ENCODE measurements around the gene CNGA3. TPM values are rescaled to one million over a fixed set of nuclear protein-coding genes. Genes with fewer than 3 reads are reported as not detected.
"Not testable (repeated sequence)": the region's sequence is repeated elsewhere in the genome, so short reads cannot be mapped to it uniquely, and the experiment has no call there.

Gene CNGA3
- total RNA-seq, 1 experiment from 2014 or later = not detected

DNA sequence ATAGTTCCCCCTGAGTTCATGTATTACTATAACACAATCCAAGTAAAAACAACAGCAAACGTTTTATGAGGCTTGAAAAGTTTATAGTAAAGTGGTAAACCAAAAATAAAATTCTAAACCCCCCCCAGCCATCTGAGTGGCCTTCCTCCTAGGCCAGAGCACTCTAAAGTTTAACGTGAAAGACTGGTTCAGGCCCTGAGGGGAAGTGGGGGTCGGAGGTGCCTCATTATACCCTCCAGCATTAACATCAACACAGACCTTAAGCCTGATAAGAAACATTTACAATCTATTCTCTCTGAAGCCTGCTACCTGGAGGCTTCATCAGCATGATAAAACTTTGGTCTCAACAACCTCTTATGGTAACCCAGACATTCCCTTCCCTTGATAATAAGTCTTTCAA is 29.0 kb upstream of the CNGA3 start:
- peak overlapping the region in 2 of 3 experiments; percentile 24 to 57; a peak in 2 of 7 replicates for H3K27ac Mint-ChIP-seq
- Histone ChIP-seq H2AK5ac (ENCODE audit: insufficient read length, low read length) (no peak overlapping the region), H2AFZ (ENCODE audit: low read length) (no peak overlapping the region), H4K91ac (ENCODE audit: insufficient read length, low read depth, low read length) (no peak overlapping the region), H4K8ac (replicated peaks; ENCODE audit: insufficient read length, low read depth, low read length) (no peak overlapping the region), H2BK15ac (ENCODE audit: low read depth, low read length) (no peak overlapping the region), H2BK120ac (ENCODE audit: low read depth, low read length, poor library complexity, severe bottlenecking) (no peak overlapping the region), H3K9me3 (ENCODE audit: control insufficient read depth, low read depth, low read length) (peaks cover 23% of the 10 kb centered on the region), H2BK5ac (ENCODE audit: insufficient read length, low read length) (no peak overlapping the region), H4K20me1 (ENCODE audit: control insufficient read depth, insufficient read depth, insufficient read length) (no peaks in the 10 kb centered on the region), H3K4me1 (ENCODE audit: insufficient read depth, low read length) (no peaks in the 10 kb centered on the region), H2BK12ac (ENCODE audit: insufficient read length, low read depth, low read length) (no peak overlapping the region), H3K27ac (ENCODE audit: insufficient read length, low read depth, low read length) (no peak overlapping the region), H2BK20ac (ENCODE audit: low read depth, low read length, poor library complexity, severe bottlenecking) (no peak overlapping the region), H3K23me2 (ENCODE audit: insufficient read length, low read depth, low read length, poor library complexity, severe bottlenecking) (no peaks in the 10 kb centered on the region), H3K79me1 (ENCODE audit: insufficient read depth, low read depth, low read length, poor library complexity, severe bottlenecking) (no peaks in the 10 kb centered on the region), H3K23ac (ENCODE audit: insufficient read length, low read depth, low read length) (no peak overlapping the region), H3T11ph (ENCODE audit: low read length) (no peak overlapping the region), H3K4me2 (ENCODE audit: insufficient read depth, insufficient read length, low read length) (no peak overlapping the region), H3K27me3 (ENCODE audit: insufficient read depth, low read length) (no peaks in the 10 kb centered on the region), H3K14ac (ENCODE audit: insufficient read depth, low read length) (no peak overlapping the region), H3K79me2 (ENCODE audit: insufficient read depth, low read length) (no peaks in the 10 kb centered on the region), H3K56ac (ENCODE audit: insufficient read length, low read depth, low read length) (no peak overlapping the region), H4K5ac (ENCODE audit: insufficient read length, low read depth, low read length) (no peak overlapping the region), H3K9ac (ENCODE audit: extremely low read depth, insufficient read length, low read length) (no peak overlapping the region), H3K18ac (ENCODE audit: insufficient read length, low read depth, low read length) (no peak overlapping the region), H3K4ac (ENCODE audit: low read depth, low read length) (no peak overlapping the region)
- TF ChIP-seq, protein P1, sequence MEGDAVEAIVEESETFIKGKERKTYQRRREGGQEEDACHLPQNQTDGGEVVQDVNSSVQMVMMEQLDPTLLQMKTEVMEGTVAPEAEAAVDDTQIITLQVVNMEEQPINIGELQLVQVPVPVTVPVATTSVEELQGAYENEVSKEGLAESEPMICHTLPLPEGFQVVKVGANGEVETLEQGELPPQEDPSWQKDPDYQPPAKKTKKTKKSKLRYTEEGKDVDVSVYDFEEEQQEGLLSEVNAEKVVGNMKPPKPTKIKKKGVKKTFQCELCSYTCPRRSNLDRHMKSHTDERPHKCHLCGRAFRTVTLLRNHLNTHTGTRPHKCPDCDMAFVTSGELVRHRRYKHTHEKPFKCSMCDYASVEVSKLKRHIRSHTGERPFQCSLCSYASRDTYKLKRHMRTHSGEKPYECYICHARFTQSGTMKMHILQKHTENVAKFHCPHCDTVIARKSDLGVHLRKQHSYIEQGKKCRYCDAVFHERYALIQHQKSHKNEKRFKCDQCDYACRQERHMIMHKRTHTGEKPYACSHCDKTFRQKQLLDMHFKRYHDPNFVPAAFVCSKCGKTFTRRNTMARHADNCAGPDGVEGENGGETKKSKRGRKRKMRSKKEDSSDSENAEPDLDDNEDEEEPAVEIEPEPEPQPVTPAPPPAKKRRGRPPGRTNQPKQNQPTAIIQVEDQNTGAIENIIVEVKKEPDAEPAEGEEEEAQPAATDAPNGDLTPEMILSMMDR (conservative IDR thresholded peaks at IDR 0.05) = no peak
- peaks cover 28 to 47% (median 38%) of the 10 kb centered on the region in 3 experiments for H3K36me3 Mint-ChIP-seq (ENCODE audit: insufficient read depth in 1 of 3, low read depth in 3 of 3)
- DNase-seq = no peak
- H3K27me3 Mint-ChIP-seq (ENCODE audit: low read depth) = peaks cover 6% of the 10 kb centered on the region
- peaks cover 45 to 47% of the 10 kb centered on the region in 2 experiments for H3K9me3 Mint-ChIP-seq
- peak overlapping the region in 1 of 2 experiments; percentile 8; a peak in 1 of 5 replicates for H3K4me3 Mint-ChIP-seq
- no CpG with 5 or more reads among the region's 3 CpGs for WGBS (ENCODE audit: extremely low coverage, insufficient read length, low lambda C conversion rate)
- H3K4me1 Mint-ChIP-seq = peaks cover 29 to 35% of the 10 kb centered on the region in 2 experiments

DNA sequence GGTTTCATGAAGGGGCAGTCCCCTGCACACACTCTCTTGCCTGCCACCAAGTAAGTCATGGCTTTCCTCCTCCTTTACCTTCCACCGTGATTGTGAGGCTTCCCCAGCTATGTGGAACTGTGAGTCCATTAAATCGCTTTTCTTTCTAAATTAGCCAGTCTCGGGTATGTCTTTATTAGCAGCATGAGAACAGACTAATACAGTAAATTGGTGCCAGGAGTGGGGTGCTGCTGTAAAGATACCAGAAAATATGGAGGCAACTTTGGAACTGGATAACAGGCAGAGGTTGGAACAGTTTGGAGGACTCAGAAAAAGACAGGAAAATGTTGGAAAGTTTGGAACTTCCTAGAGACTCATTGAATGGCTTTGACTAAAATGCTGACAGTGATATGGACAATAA is 26.1 kb upstream of the CNGA3 start:
- H3K14ac ChIP-seq (ENCODE audit: insufficient read depth, low read length); H2BK20ac ChIP-seq (ENCODE audit: low read depth, low read length, poor library complexity, severe bottlenecking); H3K9ac ChIP-seq (ENCODE audit: extremely low read depth, insufficient read length, low read length); H3K27ac ChIP-seq (ENCODE audit: insufficient read length, low read depth, low read length); H3K56ac ChIP-seq (ENCODE audit: insufficient read length, low read depth, low read length); DNase-seq; H3K18ac ChIP-seq (ENCODE audit: insufficient read length, low read depth, low read length); H3K4ac ChIP-seq (ENCODE audit: low read depth, low read length); H2BK15ac ChIP-seq (ENCODE audit: low read depth, low read length); H3K4me2 ChIP-seq (ENCODE audit: insufficient read depth, insufficient read length, low read length); H3K4me1 ChIP-seq (ENCODE audit: insufficient read depth, low read length); H2BK120ac ChIP-seq (ENCODE audit: low read depth, low read length, poor library complexity, severe bottlenecking); H3K27me3 Mint-ChIP-seq (ENCODE audit: low read depth); H3K4me3 Mint-ChIP-seq; H2AK5ac ChIP-seq (ENCODE audit: insufficient read length, low read length); H3K79me1 ChIP-seq (ENCODE audit: insufficient read depth, low read depth, low read length, poor library complexity, severe bottlenecking); H3K27me3 ChIP-seq (ENCODE audit: insufficient read depth, low read length); H3K23me2 ChIP-seq (ENCODE audit: insufficient read length, low read depth, low read length, poor library complexity, severe bottlenecking); H3K23ac ChIP-seq (ENCODE audit: insufficient read length, low read depth, low read length); H4K8ac ChIP-seq (replicated peaks; ENCODE audit: insufficient read length, low read depth, low read length); H3K79me2 ChIP-seq (ENCODE audit: insufficient read depth, low read length); H2AFZ ChIP-seq (ENCODE audit: low read length); H4K5ac ChIP-seq (ENCODE audit: insufficient read length, low read depth, low read length); H2BK5ac ChIP-seq (ENCODE audit: insufficient read length, low read length); H2BK12ac ChIP-seq (ENCODE audit: insufficient read length, low read depth, low read length); H4K20me1 ChIP-seq (ENCODE audit: control insufficient read depth, insufficient read depth, insufficient read length); H3T11ph ChIP-seq (ENCODE audit: low read length); H3K27ac Mint-ChIP-seq; H4K91ac ChIP-seq (ENCODE audit: insufficient read length, low read depth, low read length): not testable (repeated sequence)
- H3K9me3 Mint-ChIP-seq = peaks cover 64 to 66% of the 10 kb centered on the region in 2 experiments
- H3K9me3 ChIP-seq (ENCODE audit: control insufficient read depth, low read depth, low read length) = peaks cover 28% of the 10 kb centered on the region
- H3K36me3 Mint-ChIP-seq (ENCODE audit: insufficient read depth in 1 of 3, low read depth in 3 of 3) = peaks cover 34 to 76% (median 46%) of the 10 kb centered on the region in 3 experiments
- H3K4me1 Mint-ChIP-seq = peaks cover 17% of the 10 kb centered on the region in 2 experiments
- no CpG with 5 or more reads among the region's 3 CpGs for WGBS (ENCODE audit: extremely low coverage, insufficient read length, low lambda C conversion rate)
